GM19238 (cell line): Measurements from ENCODE around the gene SECISBP2.
"Not testable (repeated sequence)": the region's sequence is repeated elsewhere in the genome, so short reads cannot be mapped to it uniquely, and the experiment has no call there.

ENCODE experiments used
- DNase-seq: peaks from one replicate; pipeline ENCODE4 v3.0.0; 2011; ENCODE audit warnings: low spot score; ENCODE audit not compliant: insufficient read length

Gene SECISBP2

GRCh38 chr9:89318123-89319014 lies at the start of gene SECISBP2:
Gene SECISBP2, plus strand, starts transcription at chr9:89318500. Its CDS starts 77 bp downstream, at chr9:89318577.
- DNase-seq: peak; percentile 77

GRCh38 chr9:89273528-89274279 lies 44.6 kb upstream of the SECISBP2 start:
- DNase-seq: no peak

- DNase-seq: no peak
Observed at GRCh38 chr9:89274838-89275237, 43.5 kb upstream of the SECISBP2 start.

- not testable (repeated sequence) for DNase-seq
Observed at GRCh38 chr9:89276040-89276439, 42.3 kb upstream of the SECISBP2 start.

- DNase-seq: no peak
Observed at GRCh38 chr9:89277043-89277442, 41.3 kb upstream of the SECISBP2 start.

- DNase-seq: no peak
Observed at GRCh38 chr9:89277454-89277853, 40.8 kb upstream of the SECISBP2 start.

- no peak for DNase-seq
Observed at GRCh38 chr9:89278551-89278950, 39.7 kb upstream of the SECISBP2 start.

- no peak for DNase-seq
Observed at GRCh38 chr9:89278997-89279739, 39.1 kb upstream of the SECISBP2 start.

- no peak for DNase-seq
Observed at GRCh38 chr9:89281106-89281505, 37.2 kb upstream of the SECISBP2 start.

- DNase-seq: not testable (repeated sequence)
Observed at GRCh38 chr9:89282248-89282968, 35.9 kb upstream of the SECISBP2 start.

GRCh38 chr9:89284076-89284475 lies 34.2 kb upstream of the SECISBP2 start:
- DNase-seq: no peak

GRCh38 chr9:89291741-89292140 lies 26.6 kb upstream of the SECISBP2 start:
- DNase-seq: no peak

- DNase-seq: no peak
Observed at GRCh38 chr9:89293014-89293413, 25.3 kb upstream of the SECISBP2 start.

- DNase-seq: no peak
Observed at GRCh38 chr9:89295400-89295799, 22.9 kb upstream of the SECISBP2 start.

- not testable (repeated sequence) for DNase-seq
Observed at GRCh38 chr9:89301996-89302395, 16.3 kb upstream of the SECISBP2 start.

- no peak for DNase-seq
Observed at GRCh38 chr9:89304020-89304833, 14.1 kb upstream of the SECISBP2 start.

GRCh38 chr9:89304834-89305188 lies 13.5 kb upstream of the SECISBP2 start:
- DNase-seq: no peak

GRCh38 chr9:89305868-89306267 lies 12.4 kb upstream of the SECISBP2 start:
- no peak for DNase-seq

- DNase-seq: no peak
Observed at GRCh38 chr9:89309166-89309565, 9.1 kb upstream of the SECISBP2 start.
